Suppressor macrophage (primary cell): ENCODE measurements around the gene MFSD6L.
A peak's percentile ranks its signal among the peaks of the same experiment; 100 is the strongest.

Experiments used
- DNase-seq, 4 experiments: peaks; one replicate each; pipeline ENCODE4 v3.0.0-alpha.2; 2020 to 2022
- total RNA-seq, 17 experiments: gene quantifications; one replicate each; lab custom pipeline; 2026; ENCODE audit warnings: mixed read lengths in 6 of 17, inconsistent platforms in 3 of 17; lab: John Stamatoyannopoulos, UW

The MFSD6L gene
- total RNA-seq, result 0 to 0.88 (median 0.18) reads per million in 17 experiments

- no peak for DNase-seq
Observed at GRCh38 chr17:8798846-8799569, at the start of gene MFSD6L. TSS of gene MFSD6L (minus strand) at chr17:8799365. CDS start at chr17:8799120, 245 bp downstream.

- DNase-seq, result no peak
Observed at GRCh38 chr17:8847891-8848290, 48.7 kb upstream of the MFSD6L start.

- DNase-seq, result peak in 3 of 4 experiments; percentile 29 to 50 (median 40)
Observed at GRCh38 chr17:8846768-8847211, 47.6 kb upstream of the MFSD6L start.

GRCh38 chr17:8844229-8845218 lies 45.4 kb upstream of the MFSD6L start:
- DNase-seq, result no peak

- DNase-seq, result peak in 3 of 4 experiments; percentile 32 to 43 (median 41)
Observed at GRCh38 chr17:8843344-8843743, 44.2 kb upstream of the MFSD6L start.

GRCh38 chr17:8841844-8842243 lies 42.7 kb upstream of the MFSD6L start:
- DNase-seq, result no peak

- no peak for DNase-seq
Observed at GRCh38 chr17:8839410-8839935, 40.3 kb upstream of the MFSD6L start.

- DNase-seq, result no peak
Observed at GRCh38 chr17:8838551-8839095, 39.5 kb upstream of the MFSD6L start.

GRCh38 chr17:8837563-8838075 lies 38.5 kb upstream of the MFSD6L start:
- no peak for DNase-seq

- no peak for DNase-seq
Observed at GRCh38 chr17:8836821-8837562, 37.8 kb upstream of the MFSD6L start.

GRCh38 chr17:8835631-8836364 lies 36.6 kb upstream of the MFSD6L start:
- no peak for DNase-seq

GRCh38 chr17:8835106-8835505 lies 35.9 kb upstream of the MFSD6L start:
- DNase-seq, result no peak

- DNase-seq, result peak; percentile 5 to 58 (median 27)
Observed at GRCh38 chr17:8832711-8833352, 33.7 kb upstream of the MFSD6L start.

GRCh38 chr17:8831234-8831849 lies 32.2 kb upstream of the MFSD6L start:
- no peak for DNase-seq

GRCh38 chr17:8830141-8830540 lies 31.0 kb upstream of the MFSD6L start:
- no peak for DNase-seq

- no peak for DNase-seq
Observed at GRCh38 chr17:8829036-8829941, 30.1 kb upstream of the MFSD6L start.

- no peak for DNase-seq
Observed at GRCh38 chr17:8828517-8828875, 29.3 kb upstream of the MFSD6L start.

- no peak for DNase-seq
Observed at GRCh38 chr17:8826808-8827435, 27.8 kb upstream of the MFSD6L start.
